ENCODE measurements around the gene MAGOHB. TPM values are rescaled to one million over a fixed set of nuclear protein-coding genes. Genes with fewer than 3 reads are reported as not detected.
"Not testable (repeated sequence)": the region's sequence is repeated elsewhere in the genome, so short reads cannot be mapped to it uniquely, and the experiment has no call there.

The MAGOHB gene
- polyA plus RNA-seq (2011; rRNA removed) (22.5 and 42.9 TPM in 2 replicates), polyA minus RNA-seq (2011; rRNA and poly(A)+ RNA removed) (13.2 and 13.8 TPM in 2 replicates)

GRCh38 chr12:10613349-10614055 is at the start of gene MAGOHB:
Gene MAGOHB (minus strand): TSS chr12:10613609. CDS start chr12:10613532, 77 bp downstream.
- no peaks in the 10 kb centered on the region for H3K9me3 ChIP-seq (ENCODE audit: control insufficient read depth, insufficient read depth, low read length)
- ChIA-PET POLR2A (no interaction called here), CTCF (interaction anchor here (1.4 to 3.6 kb wide), 2 partner anchors 136 to 247 kb away, joined by 3 to 24 read pairs; no protein-coding TSS in a partner anchor)
- TF ChIP-seq, protein P1, sequence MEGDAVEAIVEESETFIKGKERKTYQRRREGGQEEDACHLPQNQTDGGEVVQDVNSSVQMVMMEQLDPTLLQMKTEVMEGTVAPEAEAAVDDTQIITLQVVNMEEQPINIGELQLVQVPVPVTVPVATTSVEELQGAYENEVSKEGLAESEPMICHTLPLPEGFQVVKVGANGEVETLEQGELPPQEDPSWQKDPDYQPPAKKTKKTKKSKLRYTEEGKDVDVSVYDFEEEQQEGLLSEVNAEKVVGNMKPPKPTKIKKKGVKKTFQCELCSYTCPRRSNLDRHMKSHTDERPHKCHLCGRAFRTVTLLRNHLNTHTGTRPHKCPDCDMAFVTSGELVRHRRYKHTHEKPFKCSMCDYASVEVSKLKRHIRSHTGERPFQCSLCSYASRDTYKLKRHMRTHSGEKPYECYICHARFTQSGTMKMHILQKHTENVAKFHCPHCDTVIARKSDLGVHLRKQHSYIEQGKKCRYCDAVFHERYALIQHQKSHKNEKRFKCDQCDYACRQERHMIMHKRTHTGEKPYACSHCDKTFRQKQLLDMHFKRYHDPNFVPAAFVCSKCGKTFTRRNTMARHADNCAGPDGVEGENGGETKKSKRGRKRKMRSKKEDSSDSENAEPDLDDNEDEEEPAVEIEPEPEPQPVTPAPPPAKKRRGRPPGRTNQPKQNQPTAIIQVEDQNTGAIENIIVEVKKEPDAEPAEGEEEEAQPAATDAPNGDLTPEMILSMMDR (IDR thresholded peaks at IDR 0.05; ENCODE audit: low read depth, low read length) = no peak
- peak; percentile 92 for DNase-seq (ENCODE audit: low read depth, low spot score)
- peak within 1 kb of the TSS; percentile 95 for H3K4me3 ChIP-seq (ENCODE audit: low read depth, low read length)
- no peaks in the 10 kb centered on the region for H3K27me3 ChIP-seq (ENCODE audit: control insufficient read depth, insufficient read depth, low read length)
- H3K27ac ChIP-seq (ENCODE audit: low read depth, low read length) = peak within 1 kb of the TSS; percentile 84

- Histone ChIP-seq H3K27me3 (ENCODE audit: control insufficient read depth, insufficient read depth, low read length) (no peaks in the 10 kb centered on the region), H3K9me3 (ENCODE audit: control insufficient read depth, insufficient read depth, low read length) (no peaks in the 10 kb centered on the region), H3K4me3 (ENCODE audit: low read depth, low read length) (no peak overlapping the region), H3K27ac (ENCODE audit: low read depth, low read length) (no peak overlapping the region)
- POLR2A ChIA-PET = no interaction called here
- CTCF ChIA-PET = no interaction called here
- TF ChIP-seq, protein P1 (IDR thresholded peaks at IDR 0.05; ENCODE audit: low read depth, low read length) = no peak
- DNase-seq (ENCODE audit: low read depth, low spot score) = no peak
These were observed 47.9 kb upstream of the MAGOHB start for GRCh38 chr12:10661338-10661737.

GRCh38 chr12:10654003-10654402 is 40.6 kb upstream of the MAGOHB start:
- CTCF ChIA-PET = no interaction called here

DNA sequence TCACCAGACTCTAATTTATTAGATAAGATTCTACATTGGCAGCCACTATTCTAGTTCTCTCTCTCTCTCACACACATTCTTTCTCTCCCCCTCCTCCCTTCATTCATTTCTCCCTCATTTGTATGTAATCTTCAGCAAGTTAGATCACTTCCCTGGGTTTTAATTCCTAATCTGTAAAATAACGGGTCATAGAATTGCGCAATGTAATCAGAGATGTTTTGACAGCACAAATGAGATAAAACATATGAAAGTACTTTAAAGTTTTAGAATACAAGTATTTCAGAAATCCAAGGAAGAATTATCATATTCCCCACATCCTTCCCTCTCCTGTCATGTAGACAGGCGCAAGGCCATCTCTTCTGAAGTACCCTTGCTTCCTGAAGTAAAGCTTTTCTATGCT is 38.8 kb upstream of the MAGOHB start:
- ChIA-PET CTCF (no interaction called here), POLR2A (no interaction called here)
- Histone ChIP-seq H3K4me3 (ENCODE audit: low read depth, low read length) (no peak overlapping the region), H3K27ac (ENCODE audit: low read depth, low read length) (no peak overlapping the region), H3K9me3 (ENCODE audit: control insufficient read depth, insufficient read depth, low read length) (no peaks in the 10 kb centered on the region), H3K27me3 (ENCODE audit: control insufficient read depth, insufficient read depth, low read length) (peaks cover 3% of the 10 kb centered on the region)
- TF ChIP-seq, protein P1 (IDR thresholded peaks at IDR 0.05; ENCODE audit: low read depth, low read length) = no peak
- no peak for DNase-seq (ENCODE audit: low read depth, low spot score)

More at GRCh38 chr12:10654003-10654402, 40.6 kb upstream of the MAGOHB start:
- POLR2A ChIA-PET = no interaction called here
- Histone ChIP-seq H3K27ac (ENCODE audit: low read depth, low read length) (no peak overlapping the region), H3K27me3 (ENCODE audit: control insufficient read depth, insufficient read depth, low read length) (peaks cover 3% of the 10 kb centered on the region), H3K9me3 (ENCODE audit: control insufficient read depth, insufficient read depth, low read length) (no peaks in the 10 kb centered on the region), H3K4me3 (ENCODE audit: low read depth, low read length) (no peak overlapping the region)
- DNase-seq (ENCODE audit: low read depth, low spot score) = no peak
- TF ChIP-seq, protein P1 (IDR thresholded peaks at IDR 0.05; ENCODE audit: low read depth, low read length) = no peak

DNA sequence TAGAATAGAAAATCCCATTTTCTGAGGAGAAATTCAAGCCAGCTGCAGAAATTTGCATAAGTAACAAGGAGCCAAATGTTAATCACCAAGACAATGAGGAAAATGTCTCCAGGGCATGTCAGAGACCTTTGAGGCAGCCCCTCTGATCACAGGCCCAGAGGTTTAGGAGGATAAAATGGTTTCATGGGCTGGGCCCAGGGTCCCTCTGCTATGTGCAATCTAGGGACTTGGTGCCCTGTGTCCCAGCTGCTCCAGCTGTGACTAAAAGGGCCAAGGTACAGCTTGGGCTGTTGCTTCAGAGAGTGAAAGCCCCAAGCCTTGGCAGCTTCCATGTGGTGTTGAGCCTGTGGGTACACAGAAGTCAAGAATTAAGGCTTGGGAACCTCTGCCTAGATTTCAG is 33.2 kb upstream of the MAGOHB start:
- POLR2A ChIA-PET; H3K27ac ChIP-seq (ENCODE audit: low read depth, low read length); H3K9me3 ChIP-seq (ENCODE audit: control insufficient read depth, insufficient read depth, low read length); DNase-seq (ENCODE audit: low read depth, low spot score); H3K27me3 ChIP-seq (ENCODE audit: control insufficient read depth, insufficient read depth, low read length); CTCF ChIA-PET; H3K4me3 ChIP-seq (ENCODE audit: low read depth, low read length): not testable (repeated sequence)

All from AG04450 (cell line).